ENCODE measurements around the gene FAM72C.
"Not testable (repeated sequence)": the region's sequence is repeated elsewhere in the genome, so short reads cannot be mapped to it uniquely, and the experiment has no call there.

Gene FAM72C

DNA sequence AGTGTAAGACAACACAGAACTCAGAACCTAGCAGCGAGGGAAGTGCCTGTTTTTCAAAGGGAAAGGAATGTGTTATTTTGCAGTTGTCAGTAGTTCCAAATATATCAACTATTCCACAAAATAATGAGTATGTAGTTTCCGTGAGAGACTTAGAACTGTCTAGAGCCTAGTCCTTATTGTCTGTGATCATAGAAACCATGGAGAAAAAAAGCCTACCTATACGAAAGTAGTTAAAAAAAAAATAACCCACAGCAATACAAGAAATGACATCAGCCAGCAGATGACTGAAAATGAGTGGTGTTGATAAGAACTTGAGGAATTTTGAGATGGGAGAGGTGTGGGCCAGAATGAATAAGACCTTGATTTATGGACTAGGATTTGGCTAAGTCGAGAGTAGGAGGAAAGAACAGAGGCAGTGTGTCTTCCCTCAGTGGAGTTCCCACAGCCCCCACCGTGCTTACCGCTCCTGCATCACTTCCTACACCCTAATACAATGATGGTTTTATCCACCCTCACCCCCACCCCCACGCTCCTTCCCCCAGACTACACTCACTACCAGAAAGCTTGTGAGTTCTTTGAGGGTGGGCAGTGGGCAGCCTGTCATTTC is 21.6 kb upstream of the FAM72C start:
- H3K9me3 ChIP-seq (ENCODE audit: control insufficient read depth, insufficient read depth, low read length); H3K9ac ChIP-seq (ENCODE audit: low read depth, low read length); H3K4me1 ChIP-seq (ENCODE audit: insufficient read depth, low read length); H3K36me3 ChIP-seq (ENCODE audit: insufficient read depth, low read length): not testable (repeated sequence)

DNA sequence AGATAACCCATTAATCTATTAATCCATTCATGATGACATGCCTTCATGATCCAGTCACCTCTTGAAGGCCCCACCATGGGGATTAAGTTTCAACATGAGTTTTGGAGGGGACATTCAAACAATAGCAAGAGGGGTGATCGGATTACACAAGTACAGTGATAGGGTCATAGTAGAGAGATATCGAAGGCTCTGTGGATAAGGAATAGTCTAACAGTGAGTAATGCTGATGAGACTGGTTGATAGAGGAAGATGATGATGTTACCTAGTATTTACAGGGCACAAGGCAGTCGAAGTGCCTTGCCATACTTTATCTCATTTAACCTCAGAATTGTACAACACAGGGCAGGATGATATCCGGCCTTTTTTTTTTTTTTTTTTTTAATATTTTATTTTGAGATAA is 18.9 kb upstream of the FAM72C start:
- H3K9me3 ChIP-seq (ENCODE audit: control insufficient read depth, insufficient read depth, low read length); H3K9ac ChIP-seq (ENCODE audit: low read depth, low read length); H3K36me3 ChIP-seq (ENCODE audit: insufficient read depth, low read length); H3K4me1 ChIP-seq (ENCODE audit: insufficient read depth, low read length): not testable (repeated sequence)

DNA sequence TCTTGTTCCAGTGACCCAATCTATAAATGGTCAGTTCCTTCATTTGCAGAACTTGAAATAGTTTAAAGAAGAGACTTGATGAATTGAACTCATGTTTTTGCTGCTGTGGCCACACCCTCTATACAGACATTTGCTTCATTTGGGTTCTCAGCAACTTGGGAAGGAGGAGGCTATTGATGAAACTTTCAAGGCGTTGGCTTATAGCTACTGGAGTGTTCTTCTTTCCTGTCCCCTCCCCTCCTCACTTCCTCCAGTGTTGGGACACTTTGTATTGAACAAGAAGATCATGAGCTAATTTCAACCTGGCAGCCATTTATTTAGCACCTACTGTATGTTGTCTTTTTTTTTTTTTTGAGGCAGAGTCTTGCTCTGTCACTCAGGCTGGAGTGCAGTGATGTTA is 17.9 kb upstream of the FAM72C start:
- not testable (repeated sequence) for H3K9me3 ChIP-seq (ENCODE audit: control insufficient read depth, insufficient read depth, low read length); H3K4me1 ChIP-seq (ENCODE audit: insufficient read depth, low read length); H3K36me3 ChIP-seq (ENCODE audit: insufficient read depth, low read length); H3K9ac ChIP-seq (ENCODE audit: low read depth, low read length)

DNA sequence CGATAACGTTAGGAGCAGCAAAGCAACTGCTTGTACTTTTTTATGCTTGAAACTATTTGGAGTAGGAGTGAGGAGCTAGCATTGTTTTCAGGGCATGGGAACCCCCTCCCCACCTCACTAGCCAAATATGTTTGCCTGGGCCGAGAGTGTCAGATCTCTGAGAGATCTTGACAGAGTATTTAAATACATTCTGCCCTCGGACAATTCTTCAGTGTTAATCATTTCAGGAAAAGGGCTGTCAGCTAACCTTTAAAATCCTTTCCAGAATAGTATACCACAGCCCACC is 17.6 kb upstream of the FAM72C start:
- H3K36me3 ChIP-seq (ENCODE audit: insufficient read depth, low read length); H3K4me1 ChIP-seq (ENCODE audit: insufficient read depth, low read length); H3K9ac ChIP-seq (ENCODE audit: low read depth, low read length); H3K9me3 ChIP-seq (ENCODE audit: control insufficient read depth, insufficient read depth, low read length): not testable (repeated sequence)

DNA sequence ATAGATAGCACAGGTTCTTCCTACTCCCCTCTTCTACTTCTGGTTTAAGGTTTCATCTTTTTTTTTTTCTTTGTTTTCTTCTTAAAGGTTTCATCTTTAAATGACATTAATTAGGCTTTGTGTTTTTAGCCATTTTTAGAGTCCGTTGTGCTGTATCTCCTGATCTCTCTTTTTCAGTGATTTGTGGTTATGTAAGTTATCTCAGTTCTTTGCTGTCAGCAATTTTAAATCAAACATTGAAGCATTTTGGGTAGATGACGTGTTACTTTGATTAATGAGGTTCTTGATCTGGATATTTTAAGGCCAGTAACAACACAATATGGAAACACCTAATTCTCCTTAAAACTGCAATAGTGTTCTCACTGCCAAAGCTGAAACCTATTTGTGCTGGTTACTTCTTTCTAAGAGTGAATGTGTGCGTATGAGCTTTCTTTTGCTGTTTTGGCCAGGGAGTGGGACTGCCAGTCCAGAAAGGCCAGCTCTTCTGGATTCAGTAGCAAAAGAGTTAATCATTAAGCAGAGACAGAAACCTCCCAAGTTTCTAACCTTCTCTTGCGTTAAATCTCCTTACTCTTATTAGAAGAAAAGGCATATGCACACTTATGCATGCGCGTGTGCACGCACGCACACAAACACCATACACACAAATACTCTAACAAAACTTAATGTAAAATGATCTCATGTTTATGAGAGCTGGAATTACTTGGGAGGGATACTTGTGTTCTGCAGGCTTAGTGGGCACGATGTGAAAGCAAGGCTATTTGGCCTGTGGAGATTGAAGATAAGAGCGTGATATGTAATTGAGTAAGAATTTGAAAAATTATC is 17.0 kb upstream of the FAM72C start:
- H3K4me1 ChIP-seq (ENCODE audit: insufficient read depth, low read length); H3K36me3 ChIP-seq (ENCODE audit: insufficient read depth, low read length); H3K9ac ChIP-seq (ENCODE audit: low read depth, low read length); H3K9me3 ChIP-seq (ENCODE audit: control insufficient read depth, insufficient read depth, low read length): not testable (repeated sequence)

DNA sequence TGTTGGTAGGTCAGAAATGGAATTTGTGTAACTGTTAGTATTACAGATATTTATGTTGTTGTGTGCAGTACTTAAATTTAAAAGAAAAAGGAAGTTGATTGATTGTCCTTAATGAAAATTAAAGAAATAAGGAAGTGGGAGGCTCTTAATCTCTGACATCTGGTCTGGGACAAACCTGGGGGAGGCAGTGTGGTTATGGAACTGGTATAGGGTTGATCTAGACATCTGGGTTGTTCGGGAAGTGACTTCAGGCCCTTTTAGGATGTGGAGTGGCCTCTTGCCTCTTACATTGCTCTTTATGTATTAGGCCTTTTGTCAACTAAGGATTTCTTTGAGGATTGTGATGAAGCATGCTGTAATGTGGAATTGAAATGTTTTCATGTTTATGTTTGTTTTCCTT is 16.1 kb upstream of the FAM72C start:
- not testable (repeated sequence) for H3K4me1 ChIP-seq (ENCODE audit: insufficient read depth, low read length); H3K9me3 ChIP-seq (ENCODE audit: control insufficient read depth, insufficient read depth, low read length); H3K9ac ChIP-seq (ENCODE audit: low read depth, low read length); H3K36me3 ChIP-seq (ENCODE audit: insufficient read depth, low read length)

DNA sequence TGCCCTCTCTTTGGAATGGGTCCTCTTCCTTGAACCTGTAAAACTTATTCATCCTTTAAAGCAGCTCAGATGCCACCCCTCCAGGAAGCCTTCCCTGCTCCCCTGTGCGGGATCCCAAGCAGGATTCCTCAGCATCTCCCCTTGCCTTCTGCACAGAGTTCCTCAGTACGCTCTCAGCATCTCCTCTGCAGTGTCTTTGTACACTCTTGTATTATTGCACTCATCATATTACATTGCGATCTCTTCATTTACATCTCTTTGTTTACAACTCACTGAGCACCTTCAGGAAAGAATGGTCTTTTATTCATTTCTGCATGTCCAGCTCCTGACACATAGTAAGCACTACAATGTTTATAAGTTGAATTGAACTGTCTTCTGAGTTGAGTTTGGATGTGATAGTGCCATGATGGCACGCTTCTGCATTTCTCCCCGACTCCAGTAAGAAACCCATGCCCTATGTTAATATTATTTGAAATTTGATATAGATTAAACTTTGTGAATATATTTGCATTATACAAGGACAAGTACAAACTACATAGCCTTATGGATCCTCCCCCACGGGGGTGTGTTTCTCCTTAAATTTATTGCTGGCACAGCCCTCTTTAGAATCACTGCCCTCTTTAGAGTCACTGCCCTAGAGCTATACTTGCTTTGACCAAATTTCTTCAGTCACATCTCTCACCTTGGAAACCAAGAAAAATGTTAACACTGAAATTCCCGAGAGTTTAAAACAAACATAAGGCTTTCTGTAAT is 13.1 kb upstream of the FAM72C start:
- not testable (repeated sequence) for H3K9ac ChIP-seq (ENCODE audit: low read depth, low read length); H3K36me3 ChIP-seq (ENCODE audit: insufficient read depth, low read length); H3K9me3 ChIP-seq (ENCODE audit: control insufficient read depth, insufficient read depth, low read length); H3K4me1 ChIP-seq (ENCODE audit: insufficient read depth, low read length)

DNA sequence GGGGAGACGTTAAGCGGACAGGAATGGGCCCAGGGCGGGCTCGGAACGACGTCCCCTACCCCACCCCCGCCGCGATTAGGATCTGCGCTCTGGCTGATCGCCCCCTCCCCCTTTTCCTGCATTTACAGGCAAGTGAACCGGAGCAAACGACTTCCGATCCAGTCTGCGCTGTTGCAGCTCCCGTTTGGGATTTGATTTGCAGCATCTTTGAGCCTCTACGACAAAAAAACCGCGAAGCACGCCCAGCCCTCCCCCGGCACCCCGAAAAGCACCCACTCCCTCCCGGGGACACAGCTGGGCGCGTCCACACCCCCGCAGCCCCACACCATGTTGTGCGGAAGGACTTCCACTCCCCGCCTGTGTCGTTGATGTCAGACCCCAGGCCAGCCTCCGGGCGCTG is 2.6 kb upstream of the FAM72C start:
- H3K4me1 ChIP-seq (ENCODE audit: insufficient read depth, low read length); H3K9me3 ChIP-seq (ENCODE audit: control insufficient read depth, insufficient read depth, low read length); H3K36me3 ChIP-seq (ENCODE audit: insufficient read depth, low read length); H3K9ac ChIP-seq (ENCODE audit: low read depth, low read length): not testable (repeated sequence)

DNA sequence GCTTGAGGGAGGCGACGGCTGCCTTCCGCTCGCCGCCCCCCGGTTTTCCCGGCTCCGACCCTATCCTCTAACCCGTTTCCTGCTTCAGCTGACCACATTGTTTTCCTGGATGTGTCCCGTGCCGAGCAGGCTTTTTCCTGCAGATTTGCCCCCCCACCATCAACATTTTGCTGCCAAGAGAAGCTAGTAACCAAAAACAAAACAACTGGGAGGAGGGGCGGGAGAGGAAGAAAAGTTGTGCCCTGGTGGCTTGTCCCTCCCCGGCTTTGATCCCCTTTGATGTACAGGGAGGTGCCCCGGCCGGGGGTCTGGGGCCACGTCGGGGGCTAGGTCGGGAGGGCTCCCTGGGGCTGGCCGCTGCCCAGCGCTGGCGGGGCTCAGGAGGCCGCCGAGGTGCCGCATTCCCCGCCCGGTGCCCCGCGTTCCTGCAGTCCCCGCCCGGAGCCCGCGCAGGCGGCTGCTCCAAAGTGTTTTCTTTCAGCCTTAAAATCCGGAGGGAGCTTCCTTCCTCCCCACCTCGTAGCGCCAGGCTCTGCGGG is 2.2 kb upstream of the FAM72C start:
- H3K9me3 ChIP-seq (ENCODE audit: control insufficient read depth, insufficient read depth, low read length); H3K9ac ChIP-seq (ENCODE audit: low read depth, low read length); H3K4me1 ChIP-seq (ENCODE audit: insufficient read depth, low read length); H3K36me3 ChIP-seq (ENCODE audit: insufficient read depth, low read length): not testable (repeated sequence)

DNA sequence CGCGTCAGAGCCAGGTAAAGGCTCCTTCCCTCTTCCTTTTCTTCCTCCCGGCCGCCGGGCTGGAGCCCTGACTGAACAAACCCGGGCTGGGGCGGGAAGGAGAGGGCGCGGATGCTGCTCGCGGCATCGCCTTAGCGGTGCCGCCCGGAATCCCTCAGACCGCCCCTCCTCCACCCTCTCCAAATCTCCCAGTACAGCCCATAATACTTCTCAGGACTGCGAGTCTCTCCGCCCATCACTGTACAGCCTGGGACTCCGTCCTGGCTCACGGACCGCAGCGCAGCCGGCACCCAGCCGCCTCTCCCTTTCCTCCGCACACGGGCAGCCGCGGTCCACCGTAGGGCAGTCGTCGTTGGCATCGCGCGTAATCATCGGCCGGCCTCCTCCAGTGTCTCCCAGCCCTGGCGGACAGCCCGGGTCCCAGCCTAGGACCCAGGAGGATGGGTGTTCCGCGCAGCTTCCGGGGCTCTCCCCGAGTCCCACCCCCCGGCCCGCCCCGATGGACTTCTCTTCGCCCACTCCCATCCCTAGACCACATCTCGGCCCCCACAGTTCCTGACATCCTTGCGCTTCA is 1.1 kb upstream of the FAM72C start:
- H3K9ac ChIP-seq (ENCODE audit: low read depth, low read length); H3K4me1 ChIP-seq (ENCODE audit: insufficient read depth, low read length); H3K9me3 ChIP-seq (ENCODE audit: control insufficient read depth, insufficient read depth, low read length); H3K36me3 ChIP-seq (ENCODE audit: insufficient read depth, low read length): not testable (repeated sequence)

DNA sequence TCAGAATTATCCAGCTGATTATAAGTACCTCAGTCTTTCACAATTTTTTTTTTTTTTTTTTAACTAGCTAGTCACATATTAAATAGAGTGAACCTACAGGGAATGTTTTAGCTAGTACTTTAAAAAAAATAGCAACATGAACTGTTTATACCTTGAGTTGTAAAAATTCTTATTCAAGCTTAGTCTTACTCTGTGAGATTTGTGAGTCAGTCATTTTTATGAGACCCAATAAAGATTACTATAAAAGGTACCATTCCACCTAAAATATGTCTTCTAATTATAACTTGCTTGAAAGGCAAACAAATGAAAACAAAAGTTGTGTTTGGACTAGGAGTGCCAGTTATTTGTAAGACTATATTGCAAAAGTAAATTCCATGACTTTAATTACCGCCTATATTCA is 5.9 kb downstream of the FAM72C start:
- H3K4me1 ChIP-seq (ENCODE audit: insufficient read depth, low read length); H3K9me3 ChIP-seq (ENCODE audit: control insufficient read depth, insufficient read depth, low read length); H3K9ac ChIP-seq (ENCODE audit: low read depth, low read length); H3K36me3 ChIP-seq (ENCODE audit: insufficient read depth, low read length): not testable (repeated sequence)

DNA sequence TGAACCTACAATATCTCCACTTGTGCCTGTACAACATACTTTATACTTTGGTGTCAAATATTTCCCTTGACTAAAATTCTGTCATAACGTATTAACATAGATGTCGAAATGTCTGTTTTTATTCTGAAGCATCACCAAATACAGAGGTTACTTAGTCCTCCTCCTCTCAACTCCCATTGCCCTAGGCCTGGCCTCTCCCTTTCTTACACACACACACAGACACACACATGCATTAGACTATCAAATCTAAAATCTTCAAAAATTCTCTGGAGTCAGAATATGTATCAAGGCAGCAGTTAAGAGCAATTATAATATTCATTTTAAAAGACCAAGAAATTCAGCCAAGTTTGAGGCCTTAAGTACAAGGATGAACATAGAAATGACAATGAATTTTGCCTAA is 7.5 kb downstream of the FAM72C start:
- not testable (repeated sequence) for H3K36me3 ChIP-seq (ENCODE audit: insufficient read depth, low read length); H3K9ac ChIP-seq (ENCODE audit: low read depth, low read length); H3K9me3 ChIP-seq (ENCODE audit: control insufficient read depth, insufficient read depth, low read length); H3K4me1 ChIP-seq (ENCODE audit: insufficient read depth, low read length)

DNA sequence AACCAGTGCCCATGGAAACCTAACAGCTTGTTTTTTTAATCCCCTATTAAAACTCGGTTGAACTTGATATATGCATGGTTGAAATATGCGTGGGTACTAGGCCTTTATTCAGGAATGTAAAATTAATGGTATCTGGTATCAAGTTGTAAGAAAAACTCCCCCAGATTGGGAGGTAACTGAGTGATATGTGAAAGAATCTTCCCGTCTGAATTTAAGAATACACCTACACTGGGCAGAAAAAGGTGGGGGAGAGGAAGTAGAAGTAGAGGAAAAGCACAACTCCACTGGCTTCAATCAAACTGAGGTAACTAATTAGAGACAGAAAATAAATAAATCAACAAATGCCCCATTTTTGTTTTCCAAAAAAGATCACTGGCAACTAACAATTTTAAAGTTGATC is 15.9 kb downstream of the FAM72C start:
- H3K9me3 ChIP-seq (ENCODE audit: control insufficient read depth, insufficient read depth, low read length); H3K4me1 ChIP-seq (ENCODE audit: insufficient read depth, low read length); H3K9ac ChIP-seq (ENCODE audit: low read depth, low read length): not testable (repeated sequence)

DNA sequence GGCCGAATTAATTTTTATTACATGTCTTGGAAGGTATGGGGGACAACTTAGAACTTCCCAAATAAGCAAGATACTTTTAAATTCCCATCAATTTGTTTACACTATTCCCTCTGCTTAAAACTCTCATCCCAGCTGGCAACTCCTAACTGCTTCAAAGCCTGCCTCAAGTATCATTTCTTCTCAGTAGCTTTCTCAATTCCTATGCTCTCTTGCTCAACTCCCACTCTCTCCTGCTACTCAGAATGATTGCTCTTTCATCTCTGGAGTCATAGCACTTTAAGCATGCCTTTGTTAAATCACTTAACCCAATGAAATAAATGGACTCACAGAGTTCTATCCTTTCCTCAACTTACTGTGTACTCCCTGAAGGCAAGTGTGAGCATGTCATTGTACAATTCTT is 18.9 kb downstream of the FAM72C start:
- H3K9me3 ChIP-seq (ENCODE audit: control insufficient read depth, insufficient read depth, low read length), result not testable (repeated sequence)

More for the DNA sequence above, 15.9 kb downstream of the FAM72C start:
- not testable (repeated sequence) for H3K36me3 ChIP-seq (ENCODE audit: insufficient read depth, low read length)

More for the DNA sequence above, 18.9 kb downstream of the FAM72C start:
- H3K4me1 ChIP-seq (ENCODE audit: insufficient read depth, low read length); H3K9ac ChIP-seq (ENCODE audit: low read depth, low read length); H3K36me3 ChIP-seq (ENCODE audit: insufficient read depth, low read length): not testable (repeated sequence)
